Psoas muscle (tissue), 8 donors: ENCODE data around the gene HIGD2A. TPM values are rescaled to one million over a fixed set of nuclear protein-coding genes. Genes with fewer than 3 reads are reported as not detected.

Experiments used
- ATAC-seq, 4 donors: fragments of 200-7000 bp; cut with Tn5 transposase; one replicate each; pipeline ENCODE4 v1.9.1; 2020; ENCODE audit warnings: moderate library complexity in 3 of 4, mild to moderate bottlenecking in 2 of 4
- DNase-seq, 2 donors: peaks; one replicate each; pipeline ENCODE4 v3.0.0-alpha.2; 2020
- H3K27ac ChIP-seq: fragments of 200-600 bp; one replicate; pipeline ENCODE4 v1.8.0; 2022
- H3K27me3 ChIP-seq, 3 donors: fragments of 200-600 bp in 1 of 3; one replicate each; pipeline versions ENCODE4 v1.6.1 to v1.8.0; 2013 to 2022; ENCODE audit warnings: low read length in 2 of 3, mild to moderate bottlenecking in 2 of 3, moderate library complexity in 1 of 3; ENCODE audit not compliant: insufficient read depth in 3 of 3
- H3K36me3 ChIP-seq, 2 donors: fragments of 200-600 bp in 1 of 2; one replicate each; pipeline versions ENCODE4 v1.6.1 to v1.8.0; 2013 to 2022; ENCODE audit warnings: low read depth in 1 of 2, mild to moderate bottlenecking in 1 of 2, moderate library complexity in 1 of 2; ENCODE audit not compliant: insufficient read depth in 1 of 2
- H3K4me1 ChIP-seq: fragments of 200-600 bp; one replicate; pipeline ENCODE4 v1.8.0; 2022
- H3K4me3 ChIP-seq: fragments of 200-600 bp; one replicate; pipeline ENCODE4 v1.8.0; 2022; ENCODE audit warnings: mild to moderate bottlenecking
- H3K9me3 ChIP-seq: fragments of 200-600 bp; one replicate; pipeline ENCODE4 v1.8.0; 2022
- CTCF ChIP-seq: fragments of 200-600 bp; IDR thresholded peaks from one replicate; pipeline ENCODE4 v1.8.0; 2022; ENCODE audit warnings: antibody characterized with exemption
- WGBS, 3 donors: extraction: QIAGEN DNeasy Blood & Tissue Kit; methylation state at CpG; one replicate each; pipeline versions ENCODE4 v1.1.6 to v1.1.7; 2013; 5-methylcytosine and 5-hydroxymethylcytosine counted together
- intact Hi-C, 2 donors: fragments of 100-400 bp; cut with DNase I; formaldehyde crosslinking; loops; one replicate each; pipeline versions ENCODE4 v1.11.0 to v1.14.2; 2022
- polyA plus RNA-seq, 3 donors: library from polyadenylated mRNA; stranded (reverse); fragments of 200-250 nt; gene quantifications; one replicate each; pipeline ENCODE4 v1.2.3, GENCODE V29; 2013
- total RNA-seq, 4 donors: library from RNA; stranded (reverse); fragmentation: NEBNext Ultra II Directional in 2 of 4; extraction: Animal tissue kit (Norgen Biotek cat#: 25700) in 2 of 4; gene quantifications; one replicate each; pipeline versions ENCODE4 v1.2.1 to v1.2.4, GENCODE V29; 2021 to 2023
- donor health status: healthy with polysubstance abuse.
- donor health status: DM: no; HTN: no; CAD: no; lungs with moderate emphysema.
- donor health status: Bipolar disorder and iron deficiency.
- donor health status: healthy.
- donor health status: DM: yes; HTN: yes; CAD: no.
- donor health status: DM: no; HTN: no; CAD: no.
- donor health status: DM: no; HTN: no; CAD: no.
- donor health status: DM: yes; HTN: yes; CAD: no.

HIGD2A gene
- total and polyA plus RNA-seq, 7 donors, result 181 to 429 (median 215) TPM

GRCh38 chr5:176394096-176394495, 5.5 kb downstream of the HIGD2A start:
- no peak for ATAC-seq
- WGBS, 3 donors, result 85 to 88% (median 88%) methylated on average over 9 of the region's 9 CpGs
- no peak for TF ChIP-seq CTCF
- Histone ChIP-seq H3K27ac (no peak overlapping the region), H3K4me1 (peaks cover 8% of the 10 kb centered on the region), H3K9me3 (no peaks in the 10 kb centered on the region), H3K4me3 (no peak overlapping the region), H3K27me3 (peaks cover 0 to 1% (median 0%) of the 10 kb centered on the region in 3 donors), H3K36me3 (peaks cover 0 to 82% of the 10 kb centered on the region in 2 donors)
- no peak for DNase-seq
- intact Hi-C loops, result no loop called here

GRCh38 chr5:176394881-176395675, 6.5 kb downstream of the HIGD2A start:
- DNase-seq, result no peak
- ATAC-seq, result no peak
- Histone ChIP-seq H3K4me3 (no peak overlapping the region), H3K36me3 (peaks cover 0 to 87% of the 10 kb centered on the region in 2 donors), H3K9me3 (no peaks in the 10 kb centered on the region), H3K27me3 (peaks cover 0 to 1% (median 0%) of the 10 kb centered on the region in 3 donors), H3K27ac (no peak overlapping the region), H3K4me1 (peaks cover 2% of the 10 kb centered on the region)
- no peak for TF ChIP-seq CTCF
- 76 to 90% (median 81%) methylated on average over 11 of the region's 11 CpGs for WGBS, 3 donors
- intact Hi-C loops, result no loop called here

GRCh38 chr5:176396330-176396729, 7.8 kb downstream of the HIGD2A start:
- Histone ChIP-seq H3K9me3 (no peaks in the 10 kb centered on the region), H3K4me1 (no peaks in the 10 kb centered on the region), H3K4me3 (no peak overlapping the region), H3K27ac (no peak overlapping the region), H3K27me3 (no peaks in the 10 kb centered on the region), H3K36me3 (peaks cover 4 to 81% of the 10 kb centered on the region in 2 donors)
- 40 to 53% (median 42%) methylated on average over 6 of the region's 6 CpGs for WGBS, 3 donors
- intact Hi-C loops, result no loop called here
- no peak for TF ChIP-seq CTCF
- DNase-seq (no peak), ATAC-seq (peak in 2 of 4 donors; percentile 21 to 29)

- intact Hi-C loops, result no loop called here
- 87 to 91% (median 89%) methylated on average over 18 of the region's 18 CpGs for WGBS, 3 donors
- no peak for TF ChIP-seq CTCF
- Histone ChIP-seq H3K4me3 (no peak overlapping the region), H3K9me3 (no peaks in the 10 kb centered on the region), H3K27ac (no peak overlapping the region), H3K27me3 (no peaks in the 10 kb centered on the region), H3K36me3 (peaks cover 4 to 73% of the 10 kb centered on the region in 2 donors), H3K4me1 (no peaks in the 10 kb centered on the region)
- ATAC-seq (no peak), DNase-seq (no peak)
Observed at GRCh38 chr5:176397736-176398420, 9.3 kb downstream of the HIGD2A start.
